ENCODE data around the gene LGR4.
A peak's percentile ranks its signal among the peaks of the same experiment; 100 is the strongest.
"Not testable (repeated sequence)": the region's sequence is repeated elsewhere in the genome, so short reads cannot be mapped to it uniquely, and the experiment has no call there.

The LGR4 gene, protein sequence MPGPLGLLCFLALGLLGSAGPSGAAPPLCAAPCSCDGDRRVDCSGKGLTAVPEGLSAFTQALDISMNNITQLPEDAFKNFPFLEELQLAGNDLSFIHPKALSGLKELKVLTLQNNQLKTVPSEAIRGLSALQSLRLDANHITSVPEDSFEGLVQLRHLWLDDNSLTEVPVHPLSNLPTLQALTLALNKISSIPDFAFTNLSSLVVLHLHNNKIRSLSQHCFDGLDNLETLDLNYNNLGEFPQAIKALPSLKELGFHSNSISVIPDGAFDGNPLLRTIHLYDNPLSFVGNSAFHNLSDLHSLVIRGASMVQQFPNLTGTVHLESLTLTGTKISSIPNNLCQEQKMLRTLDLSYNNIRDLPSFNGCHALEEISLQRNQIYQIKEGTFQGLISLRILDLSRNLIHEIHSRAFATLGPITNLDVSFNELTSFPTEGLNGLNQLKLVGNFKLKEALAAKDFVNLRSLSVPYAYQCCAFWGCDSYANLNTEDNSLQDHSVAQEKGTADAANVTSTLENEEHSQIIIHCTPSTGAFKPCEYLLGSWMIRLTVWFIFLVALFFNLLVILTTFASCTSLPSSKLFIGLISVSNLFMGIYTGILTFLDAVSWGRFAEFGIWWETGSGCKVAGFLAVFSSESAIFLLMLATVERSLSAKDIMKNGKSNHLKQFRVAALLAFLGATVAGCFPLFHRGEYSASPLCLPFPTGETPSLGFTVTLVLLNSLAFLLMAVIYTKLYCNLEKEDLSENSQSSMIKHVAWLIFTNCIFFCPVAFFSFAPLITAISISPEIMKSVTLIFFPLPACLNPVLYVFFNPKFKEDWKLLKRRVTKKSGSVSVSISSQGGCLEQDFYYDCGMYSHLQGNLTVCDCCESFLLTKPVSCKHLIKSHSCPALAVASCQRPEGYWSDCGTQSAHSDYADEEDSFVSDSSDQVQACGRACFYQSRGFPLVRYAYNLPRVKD

DNA sequence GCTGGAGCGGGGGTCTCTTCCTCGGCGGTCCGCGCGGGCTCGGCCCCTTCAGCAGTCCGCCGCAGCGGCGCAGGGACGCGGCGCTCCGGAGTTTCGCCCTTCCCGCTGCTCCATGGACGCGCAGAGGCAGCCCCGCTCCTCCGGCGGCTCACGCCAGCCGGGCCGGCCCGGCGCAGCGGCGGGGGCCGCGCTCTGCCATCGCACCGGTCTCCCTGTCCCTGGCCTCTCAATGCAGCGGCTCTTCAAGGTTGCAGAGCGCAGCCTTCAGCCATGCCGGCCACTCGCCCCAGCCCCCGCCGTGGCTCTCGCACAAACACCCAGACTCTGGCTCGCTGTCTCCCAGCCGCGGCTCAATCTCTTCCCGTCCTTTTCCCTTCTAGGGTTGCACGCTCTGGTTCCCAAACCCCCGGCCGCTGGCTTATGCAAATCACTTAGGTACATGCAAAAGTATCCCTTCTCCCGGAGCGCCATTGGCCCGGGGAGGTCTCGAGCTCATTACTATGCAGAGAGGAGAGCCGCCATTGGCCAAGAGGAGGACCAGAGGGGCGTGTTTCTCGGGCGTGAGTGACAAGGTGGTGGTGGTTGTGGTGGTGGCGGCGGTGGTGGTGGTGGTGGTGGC, at the start of gene LGR4:
LGR4 (minus strand) TSS at position 393 of the 619 bp plus-strand sequence. CDS start 488 bp downstream, outside the sequence.
- DNase-seq: peak; percentile 69

DNA sequence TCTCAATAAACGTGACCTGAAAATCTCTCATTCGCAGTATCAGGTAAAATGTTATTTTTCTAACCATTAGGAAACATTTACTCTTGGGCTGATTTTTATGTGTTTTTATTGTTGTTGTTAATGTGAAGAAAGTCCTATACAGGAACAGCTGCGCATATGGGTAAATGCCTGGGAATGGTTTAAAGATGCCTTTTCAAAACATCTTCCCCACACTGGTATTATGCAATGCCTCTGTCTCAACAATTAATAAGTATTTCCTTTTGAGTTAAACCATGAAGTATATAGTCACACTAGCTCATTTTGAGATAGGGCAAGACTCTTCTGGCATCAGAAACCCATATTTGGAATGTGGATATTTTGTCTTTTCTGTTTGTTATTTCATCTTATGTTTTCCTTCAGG, 47.6 kb upstream of the LGR4 start:
- no peak for DNase-seq

DNA sequence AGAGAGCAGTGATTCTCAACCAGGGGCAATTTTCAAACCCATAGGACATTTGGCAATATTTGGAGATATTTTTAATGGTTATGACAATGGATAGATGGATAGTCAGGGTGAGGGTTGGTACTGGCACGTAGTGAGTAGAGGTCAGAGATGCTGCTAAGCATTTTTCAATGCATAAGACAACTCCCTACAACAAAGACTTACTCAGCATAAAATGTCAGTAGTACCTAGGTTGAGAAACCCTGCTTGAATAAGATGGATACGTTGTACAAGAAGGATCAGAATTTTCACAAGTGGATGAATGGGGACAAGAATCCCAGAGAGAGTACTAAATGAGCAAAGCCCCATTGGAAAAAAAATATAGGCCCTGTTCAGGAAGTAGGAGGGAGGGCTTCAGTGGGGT, 45.9 kb upstream of the LGR4 start:
- DNase-seq: no peak

DNA sequence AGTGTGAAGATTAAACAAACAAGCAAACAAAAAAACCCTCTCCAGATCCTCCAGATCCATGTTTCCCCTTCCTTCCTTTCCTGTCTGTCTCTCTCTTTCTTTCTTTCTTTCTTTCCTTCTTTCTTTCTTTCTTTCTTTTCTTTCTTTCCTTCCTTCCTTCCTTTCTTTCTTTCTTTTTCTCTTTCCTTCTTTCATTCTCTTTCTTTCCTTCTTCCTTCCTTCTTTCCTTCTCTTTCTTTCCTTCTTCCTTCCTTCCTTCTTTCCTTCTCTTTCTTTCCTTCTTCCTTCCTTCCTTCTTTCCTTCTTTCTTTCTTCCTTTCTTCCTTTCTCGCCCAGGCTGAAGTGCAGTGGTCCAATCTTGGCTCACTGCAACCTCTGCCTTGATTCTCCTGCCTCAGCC, 44.9 kb upstream of the LGR4 start:
- DNase-seq: not testable (repeated sequence)

DNA sequence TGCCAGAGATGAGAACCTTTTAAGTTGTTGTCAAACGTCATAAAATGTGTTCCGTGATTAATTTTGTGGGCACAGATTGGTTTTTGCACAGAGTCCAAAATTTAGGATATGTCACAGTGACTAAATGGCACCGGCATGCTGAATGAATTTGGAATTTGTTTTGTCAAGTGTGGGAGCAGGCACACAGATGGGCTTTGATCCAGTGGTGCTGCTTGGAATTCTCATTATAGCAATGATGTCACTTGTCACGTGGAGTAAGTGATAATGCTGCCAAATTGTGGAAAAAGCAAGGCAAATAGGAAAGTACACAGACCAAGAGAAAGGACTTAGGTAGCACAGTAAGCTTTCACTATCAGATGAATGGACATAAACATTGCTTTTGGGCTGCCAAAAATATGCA, 42.0 kb upstream of the LGR4 start:
- DNase-seq: no peak

DNA sequence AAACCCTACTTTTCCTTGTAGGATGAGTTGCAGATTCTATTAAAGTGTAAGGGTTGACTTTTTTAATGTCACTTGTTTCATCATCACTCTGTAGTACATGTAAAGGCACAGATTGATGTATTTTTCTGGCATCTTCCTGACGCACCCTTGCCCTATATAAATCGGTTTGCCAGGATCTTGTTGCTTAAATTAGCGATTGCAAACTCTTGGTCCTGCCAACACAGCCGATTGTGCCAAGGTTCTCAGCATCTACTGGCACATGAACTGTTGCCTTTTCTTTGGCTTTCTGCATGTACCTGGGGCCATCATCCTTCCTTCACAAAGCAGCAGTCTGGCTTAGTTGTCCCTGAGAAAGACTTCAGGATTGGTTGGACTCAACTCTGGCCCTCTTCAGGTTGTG, 41.5 kb upstream of the LGR4 start:
- DNase-seq: no peak

DNA sequence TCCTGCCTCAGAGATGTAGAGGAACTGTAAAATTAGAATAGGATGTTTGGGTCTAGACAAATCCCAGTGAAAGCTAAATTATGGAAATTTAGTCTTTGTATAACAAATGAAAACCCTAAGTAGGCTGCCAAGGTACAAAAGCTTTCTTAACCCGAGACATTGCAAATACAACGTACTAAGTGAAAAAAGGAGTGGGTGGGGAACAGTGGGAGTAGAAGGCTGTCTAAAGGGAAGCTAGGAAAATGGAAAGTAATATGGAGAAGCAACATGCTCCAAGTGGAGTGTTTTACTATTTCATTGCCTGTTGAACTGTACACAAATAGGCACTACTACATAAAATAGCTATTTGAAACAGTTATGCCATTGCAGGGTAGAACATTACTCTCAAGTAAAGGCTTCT, 40.8 kb upstream of the LGR4 start:
- DNase-seq: no peak

DNA sequence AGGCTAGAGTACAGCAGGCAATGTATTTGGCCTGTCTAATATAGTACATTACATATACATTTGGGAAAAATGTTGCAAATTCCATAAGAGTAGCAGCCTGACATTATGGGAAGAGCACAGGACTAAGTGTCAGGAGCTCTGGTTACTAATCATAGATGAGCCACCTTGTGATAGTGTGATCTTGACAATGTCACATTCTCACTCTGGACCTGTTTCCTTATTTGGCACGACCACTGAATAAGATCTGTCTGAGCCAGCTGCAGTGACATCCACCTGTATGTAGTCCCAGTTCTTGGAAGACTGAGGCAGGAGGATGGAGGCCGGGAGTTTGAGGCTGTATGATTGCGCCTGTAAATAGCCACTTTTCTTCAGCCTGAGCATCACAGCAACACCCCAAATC, 39.6 kb upstream of the LGR4 start:
- DNase-seq: no peak

DNA sequence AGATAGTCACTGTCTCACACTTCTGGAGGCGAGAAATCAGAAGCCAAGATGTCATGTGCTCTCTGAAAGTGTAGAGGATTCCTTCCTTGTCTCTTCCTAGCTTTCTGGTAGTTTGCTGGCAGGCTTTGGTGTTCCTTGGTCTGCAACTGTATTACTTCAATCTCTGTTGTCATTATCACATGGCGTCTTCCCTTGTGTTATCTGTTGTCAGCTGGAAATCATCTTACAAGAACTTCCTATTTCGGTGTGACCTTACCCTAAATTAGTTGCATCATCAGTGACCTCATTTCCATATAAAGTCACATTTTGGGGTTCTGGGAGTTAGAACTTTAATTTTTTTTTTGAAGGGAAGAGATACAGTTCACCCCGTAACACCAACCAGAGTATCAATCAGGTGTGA, 37.3 kb upstream of the LGR4 start:
- DNase-seq: no peak

DNA sequence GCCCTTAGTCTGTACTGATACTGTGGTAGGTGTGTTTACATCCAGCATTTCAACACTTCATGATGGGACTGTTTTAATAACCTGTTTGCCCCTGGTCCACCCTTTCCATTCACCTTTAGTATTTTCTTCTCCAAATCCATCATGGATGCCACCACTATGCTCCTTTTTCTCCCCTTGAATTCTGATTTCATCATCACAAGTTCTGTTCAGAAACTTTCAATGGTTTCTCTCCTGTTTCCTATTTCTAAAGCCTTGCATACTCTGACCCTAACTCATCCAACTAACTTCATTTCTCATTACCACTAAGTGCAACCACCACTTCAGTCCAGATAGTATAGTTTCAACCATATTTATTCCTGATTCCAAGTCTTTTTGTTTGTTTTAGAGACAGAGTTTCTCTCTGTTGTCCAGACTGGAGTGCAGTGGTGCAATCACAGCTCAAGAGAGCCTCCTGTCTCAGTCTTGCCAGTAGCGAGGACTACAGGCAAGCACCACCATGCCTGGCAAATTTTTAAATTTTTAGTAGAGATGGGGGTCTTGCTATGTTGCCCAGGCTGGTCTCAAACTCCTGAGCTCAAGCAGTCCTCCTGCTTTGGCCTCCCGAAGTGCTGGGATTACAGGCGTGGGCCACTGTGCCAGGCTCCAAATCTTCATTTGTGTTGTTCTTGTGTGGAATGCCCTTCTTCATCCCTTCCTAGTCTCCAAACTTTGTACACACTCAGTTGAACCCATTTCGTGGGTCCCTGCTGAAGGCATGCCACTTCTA, 35.1 kb upstream of the LGR4 start:
- DNase-seq: no peak

DNA sequence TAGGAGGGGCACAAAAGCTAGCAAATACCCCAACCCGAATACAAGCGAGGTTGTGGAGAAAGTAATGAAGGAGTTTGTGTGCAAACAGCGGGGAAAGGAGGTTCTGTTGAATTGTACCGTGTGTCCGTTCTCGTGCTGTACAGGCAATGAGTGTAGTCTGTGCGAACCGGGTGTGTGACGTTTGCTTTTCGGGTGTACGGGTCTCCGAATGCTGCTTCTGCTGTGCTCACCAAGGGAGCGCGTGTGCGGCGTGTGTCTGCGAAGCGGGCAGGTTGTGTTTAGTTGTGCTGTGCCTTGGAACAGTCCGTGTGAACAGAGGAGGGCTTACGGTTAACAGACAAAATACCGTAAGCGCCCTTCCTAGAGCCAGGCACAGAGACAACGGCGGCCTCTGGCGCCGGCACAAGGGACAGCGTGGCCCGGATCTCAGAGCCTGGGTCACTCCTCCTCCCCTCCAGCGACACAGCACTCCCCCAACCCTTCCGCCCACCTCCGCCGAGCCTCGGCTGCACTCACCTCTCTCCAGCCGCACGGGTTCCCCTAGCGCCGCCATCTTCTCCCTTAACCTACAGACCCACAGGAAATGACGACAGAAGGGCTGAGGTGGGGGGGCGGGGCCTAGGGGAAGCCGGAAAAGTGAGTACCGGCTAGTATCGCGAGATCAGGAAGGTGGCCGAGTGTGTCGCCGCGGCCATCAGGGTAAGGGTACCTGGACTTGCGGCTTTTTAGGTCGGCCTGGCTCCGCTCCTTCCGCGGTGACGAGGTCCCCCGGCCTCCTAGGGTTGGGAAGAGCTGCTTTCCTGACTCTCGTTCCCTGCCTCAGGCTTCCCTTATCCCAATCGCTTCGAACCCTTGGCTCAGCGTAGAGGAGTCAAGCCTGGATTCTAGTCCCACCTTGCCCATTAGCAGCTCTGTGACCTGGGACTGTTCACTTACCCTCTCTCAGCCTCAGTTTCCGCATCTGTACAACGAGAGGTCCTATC, 33.9 kb upstream of the LGR4 start, which contains the start of gene LIN7C:
LIN7C (minus strand) TSS at position 570 of the 983 bp plus-strand sequence; CDS start at position 553, 17 bp downstream.
- DNase-seq: peak; percentile 94

DNA sequence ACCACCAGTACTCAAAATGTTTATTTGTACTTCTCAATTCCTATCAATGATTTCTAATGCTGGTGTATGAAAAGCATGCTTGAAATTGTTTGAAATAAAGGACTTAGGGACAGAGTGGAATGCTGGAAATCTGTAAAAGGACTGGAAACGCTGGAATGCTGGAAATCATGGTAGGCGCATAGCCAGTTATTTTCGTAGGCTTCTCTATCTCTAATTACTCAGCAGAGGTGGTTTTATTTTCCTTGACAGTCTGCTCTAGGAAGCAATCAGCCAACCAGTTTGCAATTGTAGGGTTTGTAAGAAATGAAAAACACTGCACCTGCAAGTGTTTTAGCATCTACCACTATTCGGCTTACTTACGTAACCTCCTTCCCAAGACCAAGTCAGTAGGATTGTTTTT, 33.2 kb upstream of the LGR4 start:
- DNase-seq: no peak

DNA sequence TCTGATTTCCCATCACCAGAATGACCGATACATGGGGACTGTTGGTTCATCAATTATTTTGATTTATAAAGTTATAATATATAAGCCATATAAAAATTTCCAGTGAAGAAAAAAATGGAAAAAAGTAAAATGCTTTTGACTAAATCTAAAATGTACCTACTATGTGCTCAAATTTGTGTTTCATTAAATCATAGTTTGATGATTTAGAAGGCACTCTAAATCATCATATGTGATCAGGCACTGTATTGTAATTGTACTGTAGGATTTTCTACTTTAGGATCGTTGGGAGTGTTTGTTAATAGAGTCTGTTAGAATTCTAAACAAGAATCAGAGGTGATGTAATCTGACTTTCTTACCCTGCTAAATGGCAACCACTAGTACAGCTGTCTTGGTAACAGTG, 31.6 kb upstream of the LGR4 start:
- no peak for DNase-seq

DNA sequence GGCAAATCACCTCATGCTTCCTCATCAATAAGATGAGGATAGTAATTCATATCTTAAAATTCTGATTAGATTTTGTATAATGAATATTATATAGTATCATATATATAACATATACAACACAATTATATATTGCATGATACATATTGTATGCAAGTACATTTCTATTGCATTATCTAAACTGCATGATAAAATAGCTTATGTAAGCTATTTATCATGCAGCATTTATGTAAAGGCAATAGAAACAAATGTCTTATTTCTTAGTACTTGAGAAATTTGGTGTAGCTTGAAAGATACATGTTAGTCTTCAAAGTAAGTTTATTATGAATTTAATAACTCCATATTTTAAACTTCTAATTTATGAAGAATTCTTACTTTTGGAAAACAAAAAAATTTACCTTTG, 28.5 kb upstream of the LGR4 start:
- no peak for DNase-seq

DNA sequence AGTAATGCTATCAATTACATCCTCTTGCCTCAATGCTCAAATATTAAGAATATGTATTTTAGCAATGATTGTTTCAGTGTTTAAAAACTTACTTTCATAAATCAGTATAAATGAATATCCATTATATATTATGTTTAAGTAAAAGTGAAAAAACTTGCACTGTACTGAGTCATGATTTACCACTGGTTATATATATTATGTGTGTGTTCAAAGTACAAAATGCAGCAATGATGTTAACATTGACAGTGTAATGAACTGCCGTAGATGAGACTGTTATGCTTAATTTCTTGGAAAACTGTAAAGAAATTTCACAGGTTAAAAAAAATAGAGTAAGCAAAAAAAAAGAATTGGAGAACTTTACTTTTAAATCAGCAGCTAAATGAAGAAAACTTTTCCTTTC, 25.3 kb upstream of the LGR4 start:
- DNase-seq: no peak

DNA sequence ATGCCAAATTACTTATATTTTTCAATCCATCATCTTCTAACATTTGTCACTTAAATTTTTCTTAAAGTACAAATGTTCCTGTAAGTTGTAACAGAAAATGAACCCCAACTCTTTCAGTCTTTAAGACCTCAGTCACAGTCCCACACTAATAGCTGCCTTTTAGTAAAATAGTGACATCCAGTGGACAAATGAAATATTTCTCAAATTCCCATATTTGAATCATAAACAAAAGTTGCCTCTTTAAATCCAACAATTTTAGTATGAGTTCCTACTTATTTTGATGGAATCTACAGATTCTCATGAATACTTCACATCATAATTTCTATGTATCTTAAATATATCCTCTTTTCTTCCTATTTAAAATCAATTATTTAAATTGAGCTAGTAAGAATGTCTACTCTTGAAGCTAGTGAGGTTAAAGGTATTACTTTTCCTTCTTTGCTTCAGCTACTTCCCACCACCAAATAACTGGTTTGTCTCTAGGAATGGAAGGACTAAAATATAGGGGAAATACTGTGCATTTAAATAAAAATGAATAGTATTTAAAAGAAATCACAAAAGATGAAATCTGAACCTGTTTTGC, 24.8 kb upstream of the LGR4 start:
- no peak for DNase-seq

DNA sequence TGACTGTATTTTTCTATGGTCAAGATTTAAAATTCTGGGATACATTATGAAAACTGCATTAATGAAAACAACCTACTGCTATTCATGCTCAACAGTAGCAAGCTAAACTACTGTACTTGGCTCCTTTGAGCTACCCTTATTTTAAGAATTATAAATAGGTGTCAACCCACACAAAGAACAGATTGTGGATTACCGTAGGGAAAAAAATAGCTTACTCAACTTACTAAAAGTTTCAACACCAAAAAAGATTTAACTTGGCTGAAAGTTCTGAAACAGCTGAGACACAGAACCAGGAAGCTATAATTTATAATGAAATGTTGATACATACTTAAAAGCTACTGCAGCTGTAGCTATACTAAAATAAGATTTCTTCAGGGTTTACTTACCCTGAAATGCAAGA, 23.9 kb upstream of the LGR4 start:
- no peak for DNase-seq

DNA sequence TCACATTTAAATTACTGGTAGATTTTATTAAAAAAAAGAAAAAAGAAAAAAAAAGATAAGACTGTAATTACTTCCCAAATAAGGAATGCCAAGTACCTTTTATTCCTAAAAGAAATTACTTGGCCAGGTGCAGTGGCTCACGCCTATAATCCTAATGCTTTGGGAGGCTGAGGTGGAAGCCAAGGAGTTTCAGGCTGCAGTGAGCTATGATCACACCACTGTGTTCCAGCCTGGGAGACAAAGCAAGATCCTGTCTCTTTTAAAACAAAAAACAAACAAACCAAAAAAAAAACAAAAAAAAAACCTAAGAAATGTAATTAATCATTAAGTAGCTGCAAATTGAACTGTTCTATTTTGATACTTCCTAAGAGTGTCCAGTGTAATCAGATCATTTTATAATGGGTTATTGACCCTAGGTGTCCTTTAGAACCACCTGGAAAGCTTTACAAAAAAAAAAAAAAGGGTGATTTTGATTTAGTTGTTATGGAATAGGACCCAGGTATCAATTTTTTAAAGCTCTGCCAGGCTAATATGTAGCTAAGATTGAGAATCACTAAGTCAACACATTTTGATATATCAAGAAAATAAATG, 23.2 kb upstream of the LGR4 start:
- DNase-seq: no peak

DNA sequence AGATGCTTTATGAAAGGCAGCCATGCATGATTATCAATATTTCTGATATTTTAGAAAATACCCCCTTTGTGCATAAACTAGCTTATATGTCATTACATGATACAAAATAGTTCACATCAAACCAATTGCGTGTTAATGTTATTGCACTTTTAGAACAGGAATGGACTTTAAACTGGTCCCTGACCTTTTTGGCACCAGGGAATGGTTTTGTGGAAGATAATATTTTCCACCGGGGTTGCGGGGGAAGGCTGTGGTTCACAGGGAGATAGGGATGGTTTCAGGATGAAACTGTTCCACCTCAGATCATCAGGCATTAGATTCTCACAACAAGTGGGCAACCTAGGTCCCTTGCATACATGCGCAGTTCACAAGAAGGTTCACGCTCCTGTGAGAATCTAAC, 16.5 kb upstream of the LGR4 start:
- DNase-seq: no peak

DNA sequence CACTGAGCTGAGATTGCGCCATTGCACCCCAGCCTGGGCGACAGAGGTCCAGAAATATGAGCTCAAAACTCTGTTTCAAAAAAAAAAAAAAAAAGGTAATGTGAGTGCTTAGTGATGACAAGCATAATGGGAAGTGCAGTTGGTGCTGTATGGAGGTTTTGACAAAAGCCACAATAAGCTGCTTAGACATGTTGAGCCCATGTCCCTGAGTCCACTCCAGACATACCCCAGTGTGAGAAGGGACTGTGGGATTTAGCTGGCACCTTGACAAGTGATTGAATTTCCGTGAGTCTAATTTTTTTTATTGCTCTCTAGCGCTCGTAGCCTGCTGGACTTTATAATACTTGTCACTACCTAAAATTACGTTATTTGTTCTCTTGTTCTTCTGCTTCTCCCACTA, 15.1 kb upstream of the LGR4 start:
- no peak for DNase-seq
